NCI-H510A (cell line): ENCODE data around the gene PTGER3.
"Not testable (repeated sequence)": the region's sequence is repeated elsewhere in the genome, so short reads cannot be mapped to it uniquely, and the experiment has no call there.

ENCODE experiments used
- DNase-seq: peaks from one replicate; lab custom pipeline; 2025; lab: John Stamatoyannopoulos, UW

PTGER3 gene

DNA sequence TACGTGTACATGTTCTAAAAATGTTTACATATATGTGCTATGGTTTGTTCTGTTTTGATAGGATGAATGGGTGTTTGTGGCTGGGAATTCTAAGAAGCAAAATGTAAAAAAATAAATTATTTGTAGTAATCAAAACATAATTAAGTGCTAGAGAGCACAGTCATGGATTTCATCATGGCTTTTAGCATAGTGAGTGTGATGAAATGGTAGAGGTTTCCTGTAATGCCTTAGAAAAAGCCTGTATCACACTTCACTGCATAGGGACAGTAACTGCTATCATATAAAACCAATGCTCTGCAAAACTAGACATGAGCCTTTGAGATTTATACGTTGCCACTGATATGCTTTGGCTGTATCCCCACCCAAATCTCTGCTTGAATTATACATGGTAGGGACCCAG is 99.8 kb downstream of the PTGER3 start:
- no peak for DNase-seq

GRCh38 chr1:70945676-70946075 is 101.9 kb downstream of the PTGER3 start:
- DNase-seq = no peak

DNA sequence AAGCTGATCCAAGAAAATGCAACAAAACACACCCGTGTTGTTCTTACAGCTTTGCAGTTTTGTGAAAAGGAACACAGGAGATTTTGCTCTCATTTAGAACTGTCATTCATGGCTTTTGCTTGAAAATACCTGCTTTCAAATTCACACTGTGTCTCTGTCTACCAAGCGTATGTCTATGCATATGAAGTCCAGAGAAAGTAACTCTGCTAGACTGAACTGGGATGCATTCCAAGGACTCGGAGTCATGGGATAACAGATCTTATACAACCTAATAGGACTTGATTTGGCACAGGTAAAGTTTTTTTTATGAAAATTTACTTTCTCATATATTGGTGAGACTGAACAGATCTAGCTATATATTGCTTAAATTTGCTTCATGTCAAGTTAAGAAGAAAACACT is 102.4 kb downstream of the PTGER3 start:
- DNase-seq = no peak

DNA sequence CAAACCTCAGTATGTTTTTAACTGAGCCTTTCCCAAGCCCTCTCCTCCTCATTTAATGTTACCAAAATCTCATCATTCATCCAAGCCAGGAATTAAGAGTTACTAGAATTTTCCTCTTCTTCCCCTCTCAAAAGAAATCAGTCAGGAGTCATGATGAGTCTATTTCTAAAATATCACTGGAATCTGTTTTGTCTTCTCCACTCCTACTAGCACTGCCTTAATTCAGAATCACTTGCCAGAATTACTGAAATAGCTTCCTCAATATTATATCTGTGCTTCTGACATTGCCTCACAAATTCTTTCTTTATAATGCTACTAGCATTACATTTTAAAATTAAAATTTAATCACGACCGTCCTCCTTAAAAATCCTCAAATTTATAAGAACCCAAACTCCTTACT is 106.1 kb downstream of the PTGER3 start:
- DNase-seq = no peak

DNA sequence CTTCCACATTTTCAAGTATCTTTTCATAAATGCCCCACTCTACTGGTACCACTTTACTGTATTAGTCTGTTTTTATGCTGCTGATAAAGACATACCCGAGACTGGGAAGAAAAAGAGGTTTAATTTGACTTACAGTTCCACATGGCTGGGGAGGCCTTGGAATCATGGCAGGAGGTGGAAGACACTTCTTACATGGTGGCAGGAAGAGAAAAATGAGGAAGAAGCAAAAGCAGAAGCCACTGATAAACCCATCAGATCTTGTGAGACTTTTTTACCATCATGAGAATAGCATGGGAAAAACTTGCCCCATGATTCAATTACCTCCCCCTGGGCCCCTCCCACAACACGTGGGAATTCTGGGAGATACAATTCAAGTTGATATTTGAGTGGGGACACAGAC is 107.2 kb downstream of the PTGER3 start:
- DNase-seq = not testable (repeated sequence)

DNA sequence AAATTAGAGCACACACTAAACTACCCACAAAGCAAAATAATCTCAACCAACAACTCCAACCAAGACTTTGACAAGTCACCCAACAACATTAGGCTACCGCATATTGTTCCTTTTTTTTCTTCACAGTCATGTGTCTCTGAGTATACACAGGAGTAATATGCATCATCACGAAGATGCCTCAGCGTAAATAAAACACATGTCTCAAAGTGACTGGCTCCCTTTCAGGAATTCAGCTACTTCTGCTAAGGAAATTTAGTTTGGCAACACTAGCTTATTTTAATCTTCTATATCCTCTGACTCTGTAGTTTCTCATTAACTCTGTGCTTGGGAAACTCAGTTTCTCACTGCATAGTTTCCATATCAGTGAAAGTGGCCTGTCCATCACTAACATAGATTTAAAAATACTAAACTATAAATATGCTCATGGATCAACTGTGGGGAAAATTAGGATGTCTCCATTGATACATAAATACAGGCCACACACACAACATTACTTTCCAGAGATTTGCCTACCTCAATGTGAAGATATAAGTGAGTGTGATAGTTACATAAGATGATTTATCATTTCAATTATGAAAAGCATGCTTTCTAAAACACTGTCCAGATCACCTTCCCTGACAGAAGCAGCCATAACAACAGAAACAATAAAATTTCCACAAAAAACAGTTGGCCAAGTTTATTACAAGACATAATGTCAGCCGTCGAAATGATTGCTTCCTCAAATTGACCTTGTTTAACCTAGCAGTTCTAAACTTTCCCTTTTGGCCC is 113.2 kb downstream of the PTGER3 start:
- no peak for DNase-seq

GRCh38 chr1:70930062-70930461 is 117.6 kb downstream of the PTGER3 start:
- no peak for DNase-seq

DNA sequence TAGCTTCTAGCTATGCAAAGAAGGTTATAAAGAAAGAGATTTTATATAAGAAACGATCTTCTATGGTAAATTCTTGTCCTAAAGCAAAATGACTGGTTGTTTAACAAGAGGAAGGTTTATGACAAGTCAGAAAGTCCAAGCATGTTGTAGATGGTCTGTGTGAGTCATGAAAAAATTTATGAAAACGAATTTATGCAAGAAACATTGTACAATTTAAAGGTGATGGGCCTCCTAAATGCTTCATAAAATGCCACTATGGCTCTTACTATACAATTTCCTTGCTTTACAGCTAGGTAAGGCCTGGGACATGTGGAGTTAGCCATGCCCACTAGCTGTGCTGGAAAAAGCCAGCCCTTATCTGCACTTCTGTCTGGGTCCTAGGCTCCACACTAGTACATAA is 125.4 kb downstream of the PTGER3 start:
- no peak for DNase-seq
